Nephron progenitor cell (in vitro differentiated cells): ENCODE measurements around the gene ASS1.

Experiments used
- DNase-seq: peaks from one replicate; pipeline ENCODE4 v3.0.0; 2021
- H3K27ac Mint-ChIP-seq: 2 replicates; pipeline ENCODE4 v1.8.0; 2021; ENCODE audit warnings: mild to moderate bottlenecking, moderate library complexity, mixed read lengths
- H3K27me3 Mint-ChIP-seq: 2 replicates; pipeline ENCODE4 v1.8.0; 2021; ENCODE audit warnings: mild to moderate bottlenecking, low read depth, mixed read lengths; ENCODE audit not compliant: poor library complexity
- H3K36me3 Mint-ChIP-seq: 2 replicates; pipeline ENCODE4 v1.8.0; 2021; ENCODE audit warnings: low read depth, mixed read lengths
- H3K4me1 Mint-ChIP-seq: 2 replicates; pipeline ENCODE4 v1.8.0; 2021; ENCODE audit warnings: mixed read lengths
- H3K4me3 Mint-ChIP-seq: 2 replicates; pipeline ENCODE4 v1.8.0; 2021; ENCODE audit warnings: mild to moderate bottlenecking, moderate library complexity, mixed read lengths
- H3K9me3 Mint-ChIP-seq: 2 replicates; pipeline ENCODE4 v1.8.0; 2021; ENCODE audit warnings: mild to moderate bottlenecking, moderate library complexity, mixed read lengths
- TF ChIP-seq, protein P1 (sequence below): fragments of 200-600 bp; sonication (generic); IDR thresholded peaks from 2 replicates; pipeline ENCODE4 v1.5.0; 2021; ENCODE audit warnings: antibody characterized with exemption

ASS1 gene

DNA sequence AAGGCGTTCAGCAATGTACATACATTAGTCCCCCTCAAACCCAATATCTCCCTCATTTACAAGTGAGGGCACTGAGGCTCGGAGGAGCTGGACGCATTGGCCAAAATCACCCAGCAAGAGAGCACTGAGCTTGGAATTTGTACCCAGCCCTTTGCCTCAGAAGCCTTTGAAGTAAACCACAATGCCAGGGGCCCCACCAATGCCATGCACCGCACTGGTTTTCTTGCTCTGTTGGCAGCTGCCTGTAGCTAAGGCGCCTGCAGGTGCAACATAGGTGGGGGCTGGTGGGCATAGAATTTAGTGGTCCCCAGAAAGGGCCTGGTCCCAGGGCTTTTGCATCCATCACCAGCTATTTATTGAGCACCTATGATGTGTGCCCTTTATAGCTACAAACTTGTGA is 97.3 kb downstream of the ASS1 start:
- Mint-ChIP-seq H3K4me1 (peaks cover 50% of the 10 kb centered on the region), H3K27me3 (peaks cover 49% of the 10 kb centered on the region), H3K36me3 (no peaks in the 10 kb centered on the region), H3K4me3 (no peak overlapping the region), H3K9me3 (no peaks in the 10 kb centered on the region), H3K27ac (no peak overlapping the region)
- TF ChIP-seq, protein P1, sequence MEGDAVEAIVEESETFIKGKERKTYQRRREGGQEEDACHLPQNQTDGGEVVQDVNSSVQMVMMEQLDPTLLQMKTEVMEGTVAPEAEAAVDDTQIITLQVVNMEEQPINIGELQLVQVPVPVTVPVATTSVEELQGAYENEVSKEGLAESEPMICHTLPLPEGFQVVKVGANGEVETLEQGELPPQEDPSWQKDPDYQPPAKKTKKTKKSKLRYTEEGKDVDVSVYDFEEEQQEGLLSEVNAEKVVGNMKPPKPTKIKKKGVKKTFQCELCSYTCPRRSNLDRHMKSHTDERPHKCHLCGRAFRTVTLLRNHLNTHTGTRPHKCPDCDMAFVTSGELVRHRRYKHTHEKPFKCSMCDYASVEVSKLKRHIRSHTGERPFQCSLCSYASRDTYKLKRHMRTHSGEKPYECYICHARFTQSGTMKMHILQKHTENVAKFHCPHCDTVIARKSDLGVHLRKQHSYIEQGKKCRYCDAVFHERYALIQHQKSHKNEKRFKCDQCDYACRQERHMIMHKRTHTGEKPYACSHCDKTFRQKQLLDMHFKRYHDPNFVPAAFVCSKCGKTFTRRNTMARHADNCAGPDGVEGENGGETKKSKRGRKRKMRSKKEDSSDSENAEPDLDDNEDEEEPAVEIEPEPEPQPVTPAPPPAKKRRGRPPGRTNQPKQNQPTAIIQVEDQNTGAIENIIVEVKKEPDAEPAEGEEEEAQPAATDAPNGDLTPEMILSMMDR, result no peak
- no peak for DNase-seq

DNA sequence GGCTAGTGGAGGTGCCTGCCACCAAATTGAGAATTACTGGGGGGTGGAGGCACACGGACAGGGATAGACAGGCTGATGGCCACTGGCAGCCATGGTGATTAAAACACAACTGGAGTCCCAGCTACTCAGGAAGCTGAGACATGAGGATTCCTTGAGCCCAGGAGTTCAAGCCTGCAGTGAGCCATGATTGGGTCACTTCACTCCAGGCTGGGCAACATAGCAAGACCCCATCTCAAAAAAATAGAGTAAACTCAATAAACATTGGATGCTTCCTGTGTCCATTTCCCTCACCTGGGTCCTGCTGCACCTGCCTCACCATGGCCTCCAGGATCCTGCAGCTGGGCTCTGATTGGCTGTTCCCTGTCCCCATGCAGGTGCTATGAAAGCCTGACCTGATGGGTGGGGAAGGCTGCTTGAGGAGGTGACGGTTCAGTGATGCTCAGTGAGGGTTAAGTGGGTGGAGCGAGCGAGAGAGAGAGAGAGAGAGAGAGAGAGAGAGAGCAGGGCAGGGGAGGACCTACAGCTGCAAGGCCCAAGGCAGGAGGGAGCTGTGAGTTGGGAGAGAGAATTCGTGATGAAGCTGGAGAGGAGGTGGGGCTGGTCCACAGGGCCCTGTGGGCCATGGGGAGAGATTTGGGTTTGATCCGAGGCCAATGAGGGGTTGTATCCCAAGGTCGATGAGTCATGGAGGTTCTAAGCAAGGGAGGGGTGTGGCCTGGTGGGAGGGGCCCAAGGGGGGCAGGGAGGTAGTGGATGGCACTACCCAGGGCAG is 97.9 kb downstream of the ASS1 start:
- peaks cover 43% of the 10 kb centered on the region for H3K27me3 Mint-ChIP-seq
- H3K4me1 Mint-ChIP-seq, result peaks cover 44% of the 10 kb centered on the region
- no peak overlapping the region for H3K4me3 Mint-ChIP-seq
- TF ChIP-seq, protein P1, result no peak
- H3K27ac Mint-ChIP-seq, result no peak overlapping the region
- no peaks in the 10 kb centered on the region for H3K36me3 Mint-ChIP-seq
- DNase-seq, result no peak
- no peaks in the 10 kb centered on the region for H3K9me3 Mint-ChIP-seq

DNA sequence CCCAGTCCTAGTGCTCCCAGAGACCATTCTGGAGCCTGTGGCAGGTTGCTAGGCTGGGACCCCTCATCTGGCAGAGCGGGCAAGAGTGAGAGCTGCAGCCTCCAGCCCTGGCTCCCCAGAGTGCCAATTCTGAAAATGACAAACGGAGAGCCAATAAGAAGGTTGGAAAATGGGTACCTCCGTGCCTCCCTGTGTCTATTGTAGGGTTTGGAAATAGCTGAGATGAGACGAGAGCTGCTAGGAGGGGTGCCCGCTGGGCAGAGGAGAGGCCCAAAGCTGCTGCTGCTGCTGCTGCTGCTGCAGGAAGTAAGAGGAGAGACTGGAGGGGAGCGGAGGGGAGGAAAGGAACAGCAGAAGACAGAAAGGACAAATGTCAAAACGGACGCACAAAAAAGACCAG is 98.6 kb downstream of the ASS1 start:
- Mint-ChIP-seq H3K27me3 (peaks cover 39% of the 10 kb centered on the region), H3K4me3 (peak overlapping the region; percentile 14), H3K27ac (no peak overlapping the region), H3K4me1 (peaks cover 36% of the 10 kb centered on the region), H3K36me3 (no peaks in the 10 kb centered on the region), H3K9me3 (no peaks in the 10 kb centered on the region)
- DNase-seq, result no peak
- TF ChIP-seq, protein P1, result no peak

DNA sequence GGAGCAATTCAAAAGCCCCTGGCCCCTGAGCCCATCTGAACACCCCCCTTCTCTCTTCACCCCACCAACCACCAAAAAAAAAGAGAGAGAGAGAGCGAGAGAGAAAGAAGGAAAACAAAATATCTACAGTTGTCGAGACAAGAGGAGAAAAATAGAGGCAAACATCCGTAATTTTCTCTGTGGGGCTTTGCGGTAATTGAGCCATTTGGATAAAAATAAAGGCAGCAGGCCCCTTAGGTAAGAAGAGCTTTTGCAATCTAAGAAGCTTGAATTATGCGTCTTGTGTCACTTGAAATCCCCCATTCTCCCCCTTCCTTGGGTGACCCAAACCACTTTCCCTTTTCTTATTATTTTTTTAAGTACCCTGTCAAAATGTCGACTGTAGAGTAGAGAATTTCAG is 99.1 kb downstream of the ASS1 start:
- Mint-ChIP-seq H3K4me1 (peaks cover 32% of the 10 kb centered on the region), H3K9me3 (no peaks in the 10 kb centered on the region), H3K27ac (no peak overlapping the region)

DNA sequence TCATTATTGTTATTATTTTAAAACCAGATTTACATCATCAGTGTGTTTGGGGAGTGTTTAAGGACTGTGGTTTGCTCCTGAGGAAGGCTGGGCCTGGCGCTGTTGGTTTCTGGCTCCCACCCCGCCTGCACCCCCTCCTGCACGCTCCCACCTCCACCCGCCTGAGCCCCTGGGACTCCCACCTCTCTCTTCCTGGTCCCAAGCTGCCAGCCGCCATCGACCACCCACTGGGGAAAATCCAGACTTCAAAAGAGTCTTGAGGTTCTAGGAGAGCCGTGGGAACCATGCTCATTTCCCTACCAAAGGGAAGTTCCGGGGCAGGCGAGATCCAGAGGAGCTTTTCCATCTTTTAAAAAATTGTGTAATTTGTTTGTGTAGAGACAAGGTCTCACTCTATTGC is 99.6 kb downstream of the ASS1 start:
- H3K9me3 Mint-ChIP-seq, result peaks cover 4% of the 10 kb centered on the region
- TF ChIP-seq, protein P1, result no peak
- H3K36me3 Mint-ChIP-seq, result no peaks in the 10 kb centered on the region
- DNase-seq, result no peak
- peaks cover 29% of the 10 kb centered on the region for H3K27me3 Mint-ChIP-seq
- H3K4me3 Mint-ChIP-seq, result no peak overlapping the region
- H3K27ac Mint-ChIP-seq, result no peak overlapping the region
- H3K4me1 Mint-ChIP-seq, result peaks cover 30% of the 10 kb centered on the region

More for the DNA sequence above, 99.1 kb downstream of the ASS1 start:
- Mint-ChIP-seq H3K36me3 (no peaks in the 10 kb centered on the region), H3K4me3 (no peak overlapping the region), H3K27me3 (peaks cover 34% of the 10 kb centered on the region)
- DNase-seq, result no peak
- TF ChIP-seq, protein P1, result no peak

DNA sequence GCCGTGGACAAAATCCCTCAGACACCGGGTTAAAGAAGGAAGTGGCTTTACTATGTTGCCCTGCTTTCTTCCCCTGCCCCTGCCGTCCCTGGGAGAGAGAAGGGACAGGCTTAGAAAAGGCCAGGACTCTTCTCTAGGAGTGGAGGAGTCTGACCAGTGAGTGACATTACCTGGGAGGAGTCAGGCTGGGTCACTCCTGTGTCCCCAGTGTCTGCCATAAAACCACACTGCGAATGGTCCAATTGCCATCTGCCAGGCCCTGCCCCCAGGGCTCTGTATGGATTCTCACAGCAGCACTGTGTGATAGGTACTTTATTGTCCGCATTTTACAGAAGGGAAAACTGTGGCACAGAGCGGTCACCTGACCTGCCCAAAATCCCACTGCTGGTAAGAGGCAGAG is 103.3 kb downstream of the ASS1 start:
- peaks cover 9% of the 10 kb centered on the region for H3K9me3 Mint-ChIP-seq
- H3K4me3 Mint-ChIP-seq, result no peak overlapping the region
- H3K27ac Mint-ChIP-seq, result no peak overlapping the region
- DNase-seq, result no peak
- H3K4me1 Mint-ChIP-seq, result peaks cover 27% of the 10 kb centered on the region
- H3K36me3 Mint-ChIP-seq, result no peaks in the 10 kb centered on the region
- peaks cover 8% of the 10 kb centered on the region for H3K27me3 Mint-ChIP-seq
- TF ChIP-seq, protein P1, result no peak
